OCI-LY1 (cell line): ENCODE measurements around the gene CROCC.
"Not testable (repeated sequence)": the region's sequence is repeated elsewhere in the genome, so short reads cannot be mapped to it uniquely, and the experiment has no call there.

Experiments used
- H2AFZ ChIP-seq: fragments of 200-600 bp; sonication (generic), shearing (Covaris generic); 2 replicates; pipeline ENCODE4 v1.6.0; 2014; ENCODE audit warnings: antibody characterized with exemption, mild to moderate bottlenecking, low read length
- H3F3A ChIP-seq: fragments of 200-600 bp; sonication (generic), shearing (Covaris generic); 2 replicates; pipeline ENCODE4 v1.6.0; 2014; ENCODE audit warnings: mild to moderate bottlenecking, antibody characterized with exemption, low read length, moderate library complexity; ENCODE audit not compliant: insufficient read depth
- H3K27ac ChIP-seq: fragments of 200-600 bp; sonication (generic); 2 replicates; pipeline ENCODE4 v1.5.1; 2014; ENCODE audit warnings: low read length, mixed run types, mild to moderate bottlenecking, low read depth; ENCODE audit not compliant: poor library complexity, severe bottlenecking
- H3K27me3 ChIP-seq: fragments of 200-600 bp; sonication (generic); 2 replicates; pipeline ENCODE4 v1.6.0; 2014; ENCODE audit warnings: antibody characterized with exemption, mild to moderate bottlenecking, low read length, moderate library complexity; ENCODE audit not compliant: insufficient read depth
- H3K36me3 ChIP-seq: fragments of 200-600 bp; sonication (generic); 2 replicates; pipeline ENCODE4 v1.6.1; 2014; ENCODE audit warnings: mild to moderate bottlenecking, antibody characterized with exemption, low read length, moderate library complexity, mixed read lengths; ENCODE audit not compliant: insufficient read depth
- H3K4me1 ChIP-seq: fragments of 200-600 bp; sonication (generic); 2 replicates; pipeline ENCODE4 v1.5.1; 2014; ENCODE audit warnings: mild to moderate bottlenecking, low read length, moderate library complexity; ENCODE audit not compliant: insufficient read depth, severe bottlenecking
- H3K4me2 ChIP-seq: fragments of 200-600 bp; sonication (generic), shearing (Covaris generic); 2 replicates; pipeline ENCODE4 v1.6.1; 2014; ENCODE audit warnings: low read length
- H3K4me3 ChIP-seq: fragments of 200-600 bp; sonication (generic); 2 replicates; pipeline ENCODE4 v1.5.1; 2014; ENCODE audit warnings: low read length, low read depth, mild to moderate bottlenecking, mixed read lengths; ENCODE audit not compliant: poor library complexity, severe bottlenecking
- H3K79me2 ChIP-seq: fragments of 200-600 bp; shearing (Covaris generic); 2 replicates; pipeline ENCODE4 v1.6.1; 2016; ENCODE audit warnings: mixed run types, low read length, mixed read lengths; ENCODE audit not compliant: insufficient read depth
- H3K9ac ChIP-seq: fragments of 200-600 bp; sonication (generic), shearing (Covaris generic); 2 replicates; pipeline ENCODE4 v1.6.1; 2014; ENCODE audit warnings: mild to moderate bottlenecking, low read length, mixed read lengths
- H3K9me2 ChIP-seq: fragments of 200-600 bp; sonication (generic), shearing (Covaris generic); 2 replicates; pipeline ENCODE4 v1.6.1; 2014; ENCODE audit warnings: low read depth, mild to moderate bottlenecking, low read length, mixed read lengths
- H3K9me3 ChIP-seq: fragments of 200-600 bp; shearing (Covaris generic); 2 replicates; pipeline ENCODE4 v1.6.1; 2014; ENCODE audit warnings: low read length, mixed read lengths
- H4K20me1 ChIP-seq: fragments of 200-600 bp; sonication (generic), shearing (Covaris generic); 2 replicates; pipeline ENCODE4 v1.6.0; 2016; ENCODE audit warnings: mild to moderate bottlenecking, low read length; ENCODE audit not compliant: insufficient read depth
- EZH2 ChIP-seq: fragments of 200-600 bp; sonication (generic), shearing (Covaris generic); IDR thresholded peaks from 2 replicates; pipeline ENCODE4 v1.8.0; 2017; ENCODE audit warnings: borderline replicate concordance, mixed run types, mild to moderate bottlenecking, antibody characterized with exemption, low read length, moderate library complexity, mixed read lengths
- TF ChIP-seq, protein P1 (sequence below): fragments of 200-600 bp; sonication (generic), shearing (Covaris generic); IDR thresholded peaks from 2 replicates; pipeline ENCODE4 v1.5.1; 2017; ENCODE audit warnings: mild to moderate bottlenecking, antibody characterized with exemption, low read length, moderate library complexity, mixed read lengths

The CROCC gene

DNA sequence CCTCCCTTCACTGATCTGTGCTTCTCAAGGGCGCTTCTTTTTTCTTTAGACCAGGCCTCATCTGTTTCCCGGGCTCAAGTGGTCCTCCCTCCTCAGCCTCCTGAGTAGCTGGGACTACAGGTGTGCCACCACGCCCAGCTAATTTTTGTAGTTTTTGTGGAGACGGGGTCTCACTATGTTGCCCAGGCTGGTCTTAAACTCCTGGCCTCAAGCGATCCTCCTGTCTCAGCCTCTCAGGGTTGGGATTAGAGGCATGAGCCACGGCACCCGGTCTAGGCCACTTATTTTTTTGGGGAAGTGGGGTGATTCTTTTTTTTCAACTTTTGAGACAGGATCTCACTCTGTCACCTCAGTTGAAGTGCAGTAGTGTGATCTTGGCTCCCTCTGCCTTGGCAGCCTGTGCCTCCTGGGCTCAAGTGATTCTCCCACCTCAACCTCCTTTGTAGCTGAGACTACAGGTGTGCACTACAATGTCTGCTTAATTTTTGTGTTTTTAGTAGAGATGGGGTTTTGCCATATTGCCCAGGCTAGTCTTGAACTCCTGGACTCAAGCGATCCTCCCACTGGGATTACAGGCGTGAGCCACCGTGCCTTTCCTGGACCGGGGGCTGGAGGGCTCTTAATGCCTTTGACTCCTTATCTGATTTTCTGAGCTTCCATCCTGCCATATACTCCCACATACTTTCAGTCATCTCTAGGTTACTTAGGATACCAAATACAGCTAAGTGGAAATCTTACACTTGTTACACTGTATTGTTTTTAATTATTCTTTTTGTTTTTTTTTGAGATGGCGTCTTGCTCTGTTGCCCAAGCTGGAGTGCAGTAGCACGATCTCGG lies 39.8 kb downstream of the CROCC start:
- no peak for TF ChIP-seq EZH2
- TF ChIP-seq, protein P1, sequence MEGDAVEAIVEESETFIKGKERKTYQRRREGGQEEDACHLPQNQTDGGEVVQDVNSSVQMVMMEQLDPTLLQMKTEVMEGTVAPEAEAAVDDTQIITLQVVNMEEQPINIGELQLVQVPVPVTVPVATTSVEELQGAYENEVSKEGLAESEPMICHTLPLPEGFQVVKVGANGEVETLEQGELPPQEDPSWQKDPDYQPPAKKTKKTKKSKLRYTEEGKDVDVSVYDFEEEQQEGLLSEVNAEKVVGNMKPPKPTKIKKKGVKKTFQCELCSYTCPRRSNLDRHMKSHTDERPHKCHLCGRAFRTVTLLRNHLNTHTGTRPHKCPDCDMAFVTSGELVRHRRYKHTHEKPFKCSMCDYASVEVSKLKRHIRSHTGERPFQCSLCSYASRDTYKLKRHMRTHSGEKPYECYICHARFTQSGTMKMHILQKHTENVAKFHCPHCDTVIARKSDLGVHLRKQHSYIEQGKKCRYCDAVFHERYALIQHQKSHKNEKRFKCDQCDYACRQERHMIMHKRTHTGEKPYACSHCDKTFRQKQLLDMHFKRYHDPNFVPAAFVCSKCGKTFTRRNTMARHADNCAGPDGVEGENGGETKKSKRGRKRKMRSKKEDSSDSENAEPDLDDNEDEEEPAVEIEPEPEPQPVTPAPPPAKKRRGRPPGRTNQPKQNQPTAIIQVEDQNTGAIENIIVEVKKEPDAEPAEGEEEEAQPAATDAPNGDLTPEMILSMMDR, result no peak
- no peaks in the 10 kb centered on the region for H4K20me1 ChIP-seq
- peak overlapping the region; percentile 47; the same call in 1 of the 2 replicates for H3K4me2 ChIP-seq
- H3K36me3 ChIP-seq, result no peaks in the 10 kb centered on the region
- no peaks in the 10 kb centered on the region for H3K79me2 ChIP-seq
- peak overlapping the region; percentile 40 for H3K4me3 ChIP-seq
- no peak overlapping the region for H2AFZ ChIP-seq
- no peak overlapping the region for H3K27ac ChIP-seq
- H3K27me3 ChIP-seq, result 0 out of 2 replicates have a peak, but pooled peaks cover 3% of the 10 kb centered on the region
- no peaks in the 10 kb centered on the region for H3K4me1 ChIP-seq
- no peaks in the 10 kb centered on the region for H3K9me3 ChIP-seq
- H3K9ac ChIP-seq, result no peak overlapping the region
- H3F3A ChIP-seq, result no peaks in the 10 kb centered on the region
- no peaks in the 10 kb centered on the region for H3K9me2 ChIP-seq

DNA sequence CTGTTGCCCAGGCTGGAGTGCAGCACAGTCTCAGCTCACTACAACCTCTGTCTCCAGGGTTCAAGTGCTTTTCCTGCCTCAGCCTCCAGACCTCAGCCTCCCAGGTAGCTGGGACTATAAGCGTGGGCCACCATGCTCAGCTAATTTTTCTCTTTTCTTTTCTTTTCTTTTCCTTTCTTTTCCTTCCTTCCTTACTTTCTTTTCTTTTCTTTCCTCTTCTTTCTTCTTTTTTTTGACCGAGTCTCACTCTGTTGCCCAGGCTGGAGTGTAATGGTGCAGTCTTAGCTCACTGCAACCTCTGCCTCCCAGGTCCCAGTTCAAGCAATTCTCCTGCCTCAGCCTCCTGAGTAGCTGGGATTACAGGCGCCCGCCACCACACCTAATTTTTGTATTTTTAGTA lies 42.4 kb downstream of the CROCC start:
- not testable (repeated sequence) for H2AFZ ChIP-seq, H3K4me1 ChIP-seq, H3K9me2 ChIP-seq

DNA sequence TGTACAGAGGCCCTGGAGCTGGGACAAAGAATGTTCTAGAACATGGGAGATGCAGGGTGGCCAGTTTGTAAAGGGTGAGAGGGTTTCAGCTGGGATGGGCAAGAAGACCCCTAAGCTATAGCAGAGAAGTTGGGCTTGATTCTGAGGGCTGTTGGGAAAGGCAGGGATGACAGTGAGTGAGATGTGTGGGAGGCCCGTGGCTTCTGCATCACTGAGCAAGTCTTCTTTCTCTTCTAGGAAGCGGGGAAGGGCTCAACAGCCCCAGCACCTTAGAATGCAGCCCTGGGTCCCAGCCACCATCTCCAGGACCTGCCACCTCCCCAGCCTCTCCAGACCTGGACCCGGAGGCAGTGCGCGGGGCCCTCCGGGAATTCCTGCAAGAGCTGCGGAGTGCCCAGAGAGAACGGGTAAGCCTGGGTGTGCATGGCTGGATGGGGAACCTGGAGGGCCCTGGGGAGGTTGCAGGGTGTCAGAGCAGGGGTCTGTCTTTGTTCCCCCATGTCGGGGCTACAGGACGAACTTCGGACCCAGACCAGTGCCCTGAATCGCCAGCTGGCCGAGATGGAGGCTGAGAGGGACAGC lies 43.8 kb downstream of the CROCC start:
- H3K9me2 ChIP-seq, result no peaks in the 10 kb centered on the region
- H3K36me3 ChIP-seq, result no peaks in the 10 kb centered on the region
- no peak overlapping the region for H2AFZ ChIP-seq
- no peak overlapping the region for H3K4me2 ChIP-seq
- no peak overlapping the region for H3K27ac ChIP-seq
- TF ChIP-seq EZH2, result no peak
- TF ChIP-seq, protein P1, result no peak
- H4K20me1 ChIP-seq, result no peaks in the 10 kb centered on the region
- H3F3A ChIP-seq, result no peaks in the 10 kb centered on the region
- H3K9ac ChIP-seq, result no peak overlapping the region
- H3K27me3 ChIP-seq, result no peaks in the 10 kb centered on the region
- H3K9me3 ChIP-seq, result no peaks in the 10 kb centered on the region
- no peaks in the 10 kb centered on the region for H3K4me1 ChIP-seq
- no peak overlapping the region for H3K4me3 ChIP-seq
- H3K79me2 ChIP-seq, result no peaks in the 10 kb centered on the region

More for the DNA sequence above, 42.4 kb downstream of the CROCC start:
- H3K4me2 ChIP-seq, H3K9ac ChIP-seq, H3K9me3 ChIP-seq, H4K20me1 ChIP-seq, H3F3A ChIP-seq, H3K4me3 ChIP-seq, H3K79me2 ChIP-seq, H3K36me3 ChIP-seq, H3K27me3 ChIP-seq, H3K27ac ChIP-seq: not testable (repeated sequence)
